Muscle of leg (tissue), 11 donors: ENCODE results near the gene TTC39C. TPM values are rescaled to one million over a fixed set of nuclear protein-coding genes. Genes with fewer than 3 reads are reported as not detected.

Experiments
- DNase-seq: peaks from one replicate; pipeline ENCODE4 v3.0.0; 2013
- H3K27ac ChIP-seq: one replicate; pipeline ENCODE4 v1.5.1; 2013; ENCODE audit warnings: mild to moderate bottlenecking, low read length, control low read depth
- H3K27me3 ChIP-seq: one replicate; pipeline ENCODE4 v1.6.1; 2013; ENCODE audit warnings: low read length; ENCODE audit not compliant: control insufficient read depth, insufficient read depth
- H3K36me3 ChIP-seq: one replicate; pipeline ENCODE4 v1.6.1; 2013; ENCODE audit warnings: low read length; ENCODE audit not compliant: control insufficient read depth, insufficient read depth
- H3K4me1 ChIP-seq: one replicate; pipeline ENCODE4 v1.6.1; 2013; ENCODE audit warnings: low read length; ENCODE audit not compliant: control insufficient read depth, insufficient read depth
- H3K4me3 ChIP-seq: one replicate; pipeline ENCODE4 v1.5.1; 2013; ENCODE audit warnings: low read length, control low read depth
- H3K9me3 ChIP-seq: replicated peaks from 2 replicates; pipeline ENCODE4 v1.6.1; 2013; ENCODE audit warnings: low read depth, low read length; ENCODE audit not compliant: control insufficient read depth
- WGBS: methylation state at CpG from one replicate; pipeline ENCODE4 v1.1.5; 2013; ENCODE audit warnings: missing lambda C conversion rate; ENCODE audit not compliant: insufficient coverage; 5-methylcytosine and 5-hydroxymethylcytosine counted together
- polyA plus RNA-seq, 8 donors: library from polyadenylated mRNA; unstranded; fragments of 120-200 nt; gene quantifications; one replicate each; pipeline versions ENCODE4 v1.2.1 to v1.2.3, GENCODE V29; 2013; ENCODE audit warnings: inconsistent platforms in 1 of 8, low replicate concordance in 1 of 8; ENCODE audit not compliant: insufficient read length in 8 of 8, insufficient read depth in 1 of 8
- total RNA-seq: library from RNA; stranded (reverse); fragments of 120-200 nt; gene quantifications from one replicate; pipeline ENCODE4 v1.2.4, GENCODE V29; 2013

TTC39C gene
- total and polyA plus RNA-seq, 9 donors = 2.9 to 6.9 (median 3.3) TPM

DNA sequence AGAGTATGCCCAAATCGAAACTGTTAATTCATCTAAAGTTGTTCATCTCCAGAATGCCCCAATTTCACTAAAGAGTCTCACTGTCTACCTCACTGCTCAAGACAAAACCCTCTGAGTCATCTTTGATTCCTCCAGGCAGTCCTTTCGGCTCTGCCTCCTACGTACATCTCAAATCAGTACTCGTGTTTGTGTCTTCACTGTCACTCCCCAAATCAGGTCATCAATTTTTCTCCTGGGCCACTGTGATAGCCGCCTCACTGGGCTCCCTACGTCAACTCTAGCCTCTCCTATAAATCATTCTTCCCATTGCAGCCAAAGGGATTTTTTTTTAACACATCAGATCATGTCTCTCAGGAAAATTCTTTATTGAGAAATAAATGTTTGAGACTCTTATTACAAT lies 42.1 kb upstream of the TTC39C start:
- Histone ChIP-seq H3K4me1 (no peaks in the 10 kb centered on the region), H3K9me3 (no peaks in the 10 kb centered on the region), H3K27me3 (no peaks in the 10 kb centered on the region), H3K4me3 (no peak overlapping the region), H3K36me3 (no peaks in the 10 kb centered on the region), H3K27ac (no peak overlapping the region)
- DNase-seq = no peak
- 80% methylated on average over 5 of the region's 6 CpGs for WGBS

- Histone ChIP-seq H3K4me1 (peaks cover 7% of the 10 kb centered on the region), H3K4me3 (no peak overlapping the region), H3K36me3 (no peaks in the 10 kb centered on the region), H3K9me3 (no peaks in the 10 kb centered on the region), H3K27me3 (no peaks in the 10 kb centered on the region), H3K27ac (no peak overlapping the region)
- 95% methylated on average over 3 of the region's 7 CpGs for WGBS
- DNase-seq = no peak
These were observed 37.5 kb upstream of the TTC39C start for GRCh38 chr18:23977103-23977502.

- no peak overlapping the region for H3K27ac ChIP-seq
- peak; percentile 31 for DNase-seq
- H3K4me1 ChIP-seq = peaks cover 15% of the 10 kb centered on the region
- no CpG with 5 or more reads among the region's 1 CpG for WGBS
- no peak overlapping the region for H3K4me3 ChIP-seq
- no peaks in the 10 kb centered on the region for H3K9me3 ChIP-seq
- no peaks in the 10 kb centered on the region for H3K27me3 ChIP-seq
- H3K36me3 ChIP-seq = no peaks in the 10 kb centered on the region
These were observed 36.7 kb upstream of the TTC39C start for GRCh38 chr18:23977719-23978483.

GRCh38 chr18:23981369-23981980 lies 33.1 kb upstream of the TTC39C start:
- WGBS = 35% methylated on average over 4 of the region's 8 CpGs
- Histone ChIP-seq H3K36me3 (no peaks in the 10 kb centered on the region), H3K9me3 (no peaks in the 10 kb centered on the region), H3K27me3 (no peaks in the 10 kb centered on the region), H3K27ac (no peak overlapping the region), H3K4me3 (no peak overlapping the region), H3K4me1 (peaks cover 15% of the 10 kb centered on the region)
- peak; percentile 19 for DNase-seq

GRCh38 chr18:23982155-23983079 lies 32.1 kb upstream of the TTC39C start:
- peaks cover 15% of the 10 kb centered on the region for H3K4me1 ChIP-seq
- H3K27ac ChIP-seq = no peak overlapping the region
- H3K27me3 ChIP-seq = no peaks in the 10 kb centered on the region
- H3K36me3 ChIP-seq = no peaks in the 10 kb centered on the region
- DNase-seq = peak; percentile 41
- H3K4me3 ChIP-seq = no peak overlapping the region
- H3K9me3 ChIP-seq = no peaks in the 10 kb centered on the region
- 25% methylated on average over 13 of the region's 17 CpGs for WGBS

GRCh38 chr18:23983112-23983511 lies 31.4 kb upstream of the TTC39C start:
- Histone ChIP-seq H3K27me3 (no peaks in the 10 kb centered on the region), H3K4me1 (peaks cover 15% of the 10 kb centered on the region), H3K9me3 (no peaks in the 10 kb centered on the region), H3K27ac (no peak overlapping the region), H3K36me3 (no peaks in the 10 kb centered on the region), H3K4me3 (no peak overlapping the region)
- WGBS = no CpG with 5 or more reads among the region's 3 CpGs
- DNase-seq = no peak

GRCh38 chr18:23986600-23987359 lies 27.8 kb upstream of the TTC39C start:
- Histone ChIP-seq H3K4me1 (peaks cover 10% of the 10 kb centered on the region), H3K9me3 (no peaks in the 10 kb centered on the region), H3K4me3 (no peak overlapping the region), H3K36me3 (no peaks in the 10 kb centered on the region), H3K27ac (no peak overlapping the region), H3K27me3 (no peaks in the 10 kb centered on the region)
- no peak for DNase-seq

DNA sequence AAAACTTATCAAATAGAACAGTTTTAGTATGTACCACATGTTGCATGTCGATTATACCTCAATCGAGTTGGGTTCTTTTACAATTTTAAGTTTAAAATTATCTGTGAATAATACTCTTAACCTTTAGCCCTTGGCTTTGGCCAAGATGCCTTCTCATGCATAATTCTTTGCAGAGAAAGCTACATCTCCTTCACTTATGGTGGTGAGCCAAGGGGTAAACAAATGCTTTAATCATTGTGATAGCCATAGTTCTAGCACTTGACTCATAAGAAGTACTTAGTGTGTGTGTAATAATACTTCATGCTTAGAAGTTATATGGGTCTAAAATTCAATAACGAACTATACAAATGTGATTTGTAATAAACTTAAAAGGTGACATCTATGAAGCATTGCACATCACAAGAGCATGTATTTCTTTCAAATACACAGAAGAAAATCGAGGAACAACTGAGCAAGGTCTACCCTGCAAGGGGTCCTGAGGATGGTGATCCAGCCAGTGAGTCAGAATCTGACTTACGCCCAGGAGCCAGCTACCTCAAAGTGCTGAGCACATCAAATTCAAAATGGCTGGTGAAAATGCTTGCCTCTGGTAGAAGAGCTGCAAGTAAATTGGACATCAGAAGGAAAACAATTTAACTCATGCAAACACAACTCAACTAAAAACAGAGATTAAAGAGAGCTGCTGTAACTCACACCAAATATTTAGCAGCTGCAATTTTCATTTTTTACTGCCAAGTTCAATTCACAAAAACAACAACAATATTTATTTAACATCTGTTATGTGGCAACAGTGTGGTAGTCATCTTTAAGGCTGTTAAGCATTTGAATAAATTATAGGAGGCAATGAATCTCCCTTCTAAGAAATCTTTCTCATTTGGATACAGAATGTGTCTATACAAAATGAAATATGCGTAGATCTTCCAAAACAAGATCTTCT lies 23.8 kb upstream of the TTC39C start:
- Histone ChIP-seq H3K36me3 (no peaks in the 10 kb centered on the region), H3K27ac (no peak overlapping the region), H3K9me3 (no peaks in the 10 kb centered on the region), H3K4me1 (peaks cover 2% of the 10 kb centered on the region), H3K4me3 (no peak overlapping the region), H3K27me3 (no peaks in the 10 kb centered on the region)
- no peak for DNase-seq
- WGBS = no CpG with 5 or more reads among the region's 6 CpGs
